Neural progenitor cell (in vitro differentiated cells): ENCODE measurements around the gene NUP58. TPM values are rescaled to one million over a fixed set of nuclear protein-coding genes. Genes with fewer than 3 reads are reported as not detected.

Experiments
- DNase-seq: peaks from one replicate; pipeline ENCODE4 v3.0.0-alpha.2; 2016; ENCODE audit warnings: low spot score
- H2AFZ ChIP-seq: fragments of 200-600 bp; sonication (generic); replicated peaks from 2 replicates; pipeline ENCODE4 v1.6.1; 2016; ENCODE audit warnings: antibody characterized with exemption
- H3F3A ChIP-seq: fragments of 200-600 bp; sonication (generic); 2 replicates; pipeline ENCODE4 v1.6.1; 2016; ENCODE audit warnings: antibody characterized with exemption, low read depth
- H3K27ac ChIP-seq: fragments of 200-600 bp; sonication (generic); 2 replicates; pipeline ENCODE4 v1.5.1; 2016; ENCODE audit warnings: mild to moderate bottlenecking
- H3K27me3 ChIP-seq: fragments of 200-600 bp; sonication (generic); 2 replicates; pipeline ENCODE4 v1.6.1; 2016; ENCODE audit warnings: mild to moderate bottlenecking, moderate library complexity
- H3K36me3 ChIP-seq: fragments of 200-600 bp; sonication (generic); 2 replicates; pipeline ENCODE4 v1.5.1; 2016
- H3K4me1 ChIP-seq: fragments of 200-600 bp; sonication (generic); 2 replicates; pipeline ENCODE4 v1.6.1; 2016; ENCODE audit warnings: mixed run types
- H3K4me2 ChIP-seq: fragments of 200-600 bp; sonication (generic); 2 replicates; pipeline ENCODE4 v1.6.1; 2016
- H3K4me3 ChIP-seq: fragments of 200-600 bp; sonication (generic); 2 replicates; pipeline ENCODE4 v1.5.1; 2016
- H3K79me2 ChIP-seq: fragments of 200-600 bp; sonication (generic); 2 replicates; pipeline ENCODE4 v1.6.1; 2016; ENCODE audit warnings: low read depth
- H3K9ac ChIP-seq: fragments of 200-600 bp; sonication (generic); 2 replicates; pipeline ENCODE4 v1.6.1; 2016
- H3K9me3 ChIP-seq: fragments of 200-600 bp; sonication (generic); 2 replicates; pipeline ENCODE4 v1.5.1; 2016; ENCODE audit warnings: low read depth
- H4K20me1 ChIP-seq: fragments of 200-600 bp; sonication (generic); 2 replicates; pipeline ENCODE4 v1.6.1; 2016; ENCODE audit warnings: low read depth
- H3K27ac Mint-ChIP-seq: 3 replicates; pipeline ENCODE4 v1.8.0; 2021; ENCODE audit warnings: mixed read lengths
- H3K27me3 Mint-ChIP-seq: 2 replicates; pipeline ENCODE4 v1.8.0; 2022; ENCODE audit warnings: low read depth, mild to moderate bottlenecking, inconsistent platforms, moderate library complexity, mixed read lengths; ENCODE audit not compliant: insufficient read depth
- H3K36me3 Mint-ChIP-seq: 3 replicates; pipeline ENCODE4 v1.8.0; 2021; ENCODE audit warnings: mixed read lengths
- H3K4me1 Mint-ChIP-seq: 3 replicates; pipeline ENCODE4 v1.8.0; 2021; ENCODE audit warnings: mixed read lengths
- H3K4me3 Mint-ChIP-seq: 3 replicates; pipeline ENCODE4 v1.8.0; 2021; ENCODE audit warnings: mild to moderate bottlenecking, moderate library complexity, mixed read lengths
- H3K9me3 Mint-ChIP-seq: 3 replicates; pipeline ENCODE4 v1.8.0; 2020; ENCODE audit warnings: mixed read lengths
- EZH2 ChIP-seq: fragments of 200-600 bp; sonication (generic); IDR thresholded peaks from 2 replicates; pipeline ENCODE4 v1.6.1; 2017; ENCODE audit warnings: antibody characterized with exemption, mild to moderate bottlenecking, moderate library complexity
- EZH2phosphoT487 ChIP-seq: fragments of 200-600 bp; sonication (generic); IDR thresholded peaks from 2 replicates; pipeline ENCODE4 v1.6.1; 2017; ENCODE audit warnings: antibody characterized with exemption
- total RNA-seq: library from RNA; depleted of rRNA; stranded (reverse); fragments of >200 nt; gene quantifications from 2 replicates; pipeline ENCODE4 v1.2.3, GENCODE V29; 2015; ENCODE audit warnings: low replicate concordance
- TF ChIP-seq, protein P1 (sequence below): fragments of 200-600 bp; sonication (generic); IDR thresholded peaks from 2 replicates; pipeline ENCODE4 v1.5.1; 2017; ENCODE audit warnings: antibody characterized with exemption, mild to moderate bottlenecking

The NUP58 gene
- total RNA-seq, 1 donor from 2014 or later: 138 TPM

DNA sequence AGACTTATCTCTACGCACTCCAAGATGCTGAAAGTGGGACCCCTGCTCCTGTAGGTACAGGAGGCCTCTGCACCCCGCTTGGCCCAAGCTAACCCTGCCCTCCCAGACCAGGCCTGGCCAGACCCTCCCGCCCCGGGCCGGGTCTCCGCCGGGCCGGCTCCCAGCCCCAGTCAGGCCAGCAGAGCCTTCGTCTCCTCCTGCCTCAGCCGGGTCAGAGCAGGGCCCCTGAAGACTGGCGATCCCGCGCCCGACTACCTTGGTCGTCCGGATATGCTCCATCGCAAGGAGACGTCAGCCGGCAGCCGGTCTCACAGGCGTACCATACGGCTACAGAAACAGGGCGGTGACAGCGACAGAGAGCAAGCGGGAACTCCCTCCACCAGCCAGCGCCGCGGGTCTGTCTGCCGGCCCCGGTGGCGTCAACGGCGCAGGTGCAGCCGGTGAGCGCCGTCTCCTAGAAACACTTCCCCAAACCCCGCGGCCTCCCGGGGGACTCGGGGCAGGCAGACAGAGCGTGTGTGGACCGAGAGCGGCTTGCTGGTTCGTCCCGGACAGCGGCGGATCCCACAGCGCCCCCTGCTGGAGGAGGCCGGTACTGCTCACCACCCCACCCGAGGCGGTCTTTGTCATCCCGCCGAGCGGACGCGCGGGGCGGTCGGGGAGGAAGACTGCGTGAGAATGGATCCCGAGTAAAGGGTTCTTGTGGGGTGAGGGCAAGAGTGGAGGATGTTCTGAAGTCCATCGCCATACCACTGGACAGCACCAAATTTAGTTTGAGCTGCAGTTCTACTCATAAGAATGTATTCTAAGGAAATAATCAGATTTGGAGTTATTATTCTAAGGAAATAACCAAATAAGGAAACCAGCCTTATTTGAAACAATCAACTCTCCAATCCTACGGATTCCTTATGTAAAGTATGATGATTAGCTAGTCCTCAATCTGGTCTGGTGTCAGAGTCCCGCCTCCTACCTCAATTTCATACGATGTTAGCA, 14.2 kb upstream of the NUP58 start, which contains the start of gene MTMR6:
Gene MTMR6, minus strand, starts transcription at position 520 of the 993 bp plus-strand sequence. Its CDS starts 241 bp downstream, at position 279.
- H3K36me3 Mint-ChIP-seq: peaks cover 4% of the 10 kb centered on the region
- H2AFZ ChIP-seq: peak within 1 kb of the TSS; percentile 75
- no peak for TF ChIP-seq EZH2
- no peak for TF ChIP-seq EZH2phosphoT487
- TF ChIP-seq, protein P1, sequence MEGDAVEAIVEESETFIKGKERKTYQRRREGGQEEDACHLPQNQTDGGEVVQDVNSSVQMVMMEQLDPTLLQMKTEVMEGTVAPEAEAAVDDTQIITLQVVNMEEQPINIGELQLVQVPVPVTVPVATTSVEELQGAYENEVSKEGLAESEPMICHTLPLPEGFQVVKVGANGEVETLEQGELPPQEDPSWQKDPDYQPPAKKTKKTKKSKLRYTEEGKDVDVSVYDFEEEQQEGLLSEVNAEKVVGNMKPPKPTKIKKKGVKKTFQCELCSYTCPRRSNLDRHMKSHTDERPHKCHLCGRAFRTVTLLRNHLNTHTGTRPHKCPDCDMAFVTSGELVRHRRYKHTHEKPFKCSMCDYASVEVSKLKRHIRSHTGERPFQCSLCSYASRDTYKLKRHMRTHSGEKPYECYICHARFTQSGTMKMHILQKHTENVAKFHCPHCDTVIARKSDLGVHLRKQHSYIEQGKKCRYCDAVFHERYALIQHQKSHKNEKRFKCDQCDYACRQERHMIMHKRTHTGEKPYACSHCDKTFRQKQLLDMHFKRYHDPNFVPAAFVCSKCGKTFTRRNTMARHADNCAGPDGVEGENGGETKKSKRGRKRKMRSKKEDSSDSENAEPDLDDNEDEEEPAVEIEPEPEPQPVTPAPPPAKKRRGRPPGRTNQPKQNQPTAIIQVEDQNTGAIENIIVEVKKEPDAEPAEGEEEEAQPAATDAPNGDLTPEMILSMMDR: peak; percentile 96

DNA sequence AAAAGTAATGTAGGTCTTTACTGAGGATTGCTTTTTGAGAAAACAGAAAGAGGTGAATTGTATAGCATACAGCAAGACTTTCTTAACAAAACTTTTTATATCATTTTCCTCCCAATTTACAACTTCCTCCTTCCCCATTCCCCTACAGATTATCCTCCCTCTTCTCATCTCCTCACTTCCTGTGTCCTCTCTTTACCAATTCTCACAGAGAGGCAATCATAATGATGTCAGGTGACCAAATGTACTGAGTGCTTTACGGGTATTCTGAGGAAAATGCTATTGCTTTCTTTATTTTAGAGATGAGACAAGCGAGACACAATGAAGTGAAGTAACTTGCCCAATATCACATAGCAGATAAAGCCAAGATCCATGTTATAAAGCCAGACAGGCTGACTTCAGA, 12.5 kb upstream of the NUP58 start:
- peaks cover 5% of the 10 kb centered on the region for H3K4me1 ChIP-seq
- H3K27ac ChIP-seq: no peak overlapping the region
- TF ChIP-seq EZH2phosphoT487 (no peak), EZH2 (no peak)
- TF ChIP-seq, protein P1: no peak
- H3K4me1 Mint-ChIP-seq: peaks cover 17% of the 10 kb centered on the region
- H3K27me3 ChIP-seq: peaks cover 33% of the 10 kb centered on the region
- no peak overlapping the region for H3K27ac Mint-ChIP-seq
- H3K36me3 Mint-ChIP-seq: peaks cover 2% of the 10 kb centered on the region
- H2AFZ ChIP-seq: no peak overlapping the region
- H3F3A ChIP-seq: peaks cover 8% of the 10 kb centered on the region
- H3K4me2 ChIP-seq: no peak overlapping the region
- no peaks in the 10 kb centered on the region for H3K36me3 ChIP-seq
- H3K27me3 Mint-ChIP-seq: peaks cover 3% of the 10 kb centered on the region
- no peak for DNase-seq
- no peak overlapping the region for H3K9ac ChIP-seq
- H3K4me3 ChIP-seq: no peak overlapping the region
- no peaks in the 10 kb centered on the region for H3K9me3 Mint-ChIP-seq
- no peak overlapping the region for H3K4me3 Mint-ChIP-seq
- no peaks in the 10 kb centered on the region for H3K9me3 ChIP-seq
- H3K79me2 ChIP-seq: peaks cover 23% of the 10 kb centered on the region
- H4K20me1 ChIP-seq: peaks cover 2% of the 10 kb centered on the region

More for the DNA sequence above, 14.2 kb upstream of the NUP58 start, which contains the start of gene MTMR6:
- Histone ChIP-seq H3K27me3 (peaks cover 33% of the 10 kb centered on the region), H3F3A (peaks cover 8% of the 10 kb centered on the region), H4K20me1 (peaks cover 2% of the 10 kb centered on the region), H3K4me1 (peaks cover 5% of the 10 kb centered on the region), H3K4me2 (peak within 1 kb of the TSS; percentile 85), H3K27ac (no peak within 1 kb of the TSS), H3K36me3 (no peaks in the 10 kb centered on the region), H3K4me3 (peak within 1 kb of the TSS; percentile 72), H3K9me3 (no peaks in the 10 kb centered on the region), H3K9ac (peak within 1 kb of the TSS; percentile 54), H3K79me2 (peaks cover 23% of the 10 kb centered on the region)
- H3K9me3 Mint-ChIP-seq: no peaks in the 10 kb centered on the region
- peaks cover 20% of the 10 kb centered on the region for H3K4me1 Mint-ChIP-seq
- peak; percentile 92 for DNase-seq
- H3K27ac Mint-ChIP-seq: peak within 1 kb of the TSS; percentile 97
- peaks cover 3% of the 10 kb centered on the region for H3K27me3 Mint-ChIP-seq
- peak within 1 kb of the TSS; percentile 98 for H3K4me3 Mint-ChIP-seq

DNA sequence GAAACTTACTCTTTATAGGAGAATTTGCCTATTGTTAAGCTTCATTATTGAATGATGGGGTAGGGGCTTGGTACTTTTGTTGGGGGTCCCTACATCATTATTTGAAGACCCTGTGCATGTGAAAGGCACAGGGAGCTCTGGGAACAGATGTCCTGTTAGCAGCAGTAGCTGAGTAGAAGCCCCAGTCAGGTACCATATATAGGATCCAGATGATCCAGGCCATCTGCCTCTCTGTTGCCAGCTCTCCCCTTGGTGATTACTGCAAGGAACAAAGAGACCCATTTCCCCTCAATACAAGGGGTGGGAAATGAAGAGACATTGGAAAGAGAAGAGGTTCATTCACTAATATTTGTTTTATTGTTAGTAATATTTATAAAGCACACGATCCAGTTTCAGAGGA, 9.7 kb upstream of the NUP58 start:
- H3K27me3 Mint-ChIP-seq: peaks cover 3% of the 10 kb centered on the region
- H3K9ac ChIP-seq: no peak overlapping the region
- H3K27ac Mint-ChIP-seq: no peak overlapping the region
- H3K79me2 ChIP-seq: peaks cover 2% of the 10 kb centered on the region
- H3K36me3 Mint-ChIP-seq: no peaks in the 10 kb centered on the region
- peaks cover 3% of the 10 kb centered on the region for H3K4me1 Mint-ChIP-seq
- H3K27ac ChIP-seq: no peak overlapping the region
- H3K9me3 Mint-ChIP-seq: no peaks in the 10 kb centered on the region
- H2AFZ ChIP-seq: peak overlapping the region; percentile 91
- no peak for DNase-seq
- no peak overlapping the region for H3K4me3 Mint-ChIP-seq
- no peaks in the 10 kb centered on the region for H3K9me3 ChIP-seq
- no peak overlapping the region for H3K4me2 ChIP-seq
- H3K27me3 ChIP-seq: peaks cover 56% of the 10 kb centered on the region
- no peak for TF ChIP-seq EZH2phosphoT487
- TF ChIP-seq, protein P1: no peak
- TF ChIP-seq EZH2: no peak
- H3K36me3 ChIP-seq: no peaks in the 10 kb centered on the region
- H3K4me3 ChIP-seq: no peak overlapping the region
- H3K4me1 ChIP-seq: no peaks in the 10 kb centered on the region
- H4K20me1 ChIP-seq: no peaks in the 10 kb centered on the region
- H3F3A ChIP-seq: peaks cover 6% of the 10 kb centered on the region
